ENCODE data around the gene PPP2R5D. TPM values are rescaled to one million over a fixed set of nuclear protein-coding genes. Genes with fewer than 3 reads are reported as not detected.
A peak's percentile ranks its signal among the peaks of the same experiment; 100 is the strongest.

The PPP2R5D gene
- total and polyA plus RNA-seq, 9 of the 15 experiments (the other 6 are each of a cell fraction or from before 2014, with no cell fraction given), result 1.3 to 96.1 (median 38.4) TPM

DNA sequence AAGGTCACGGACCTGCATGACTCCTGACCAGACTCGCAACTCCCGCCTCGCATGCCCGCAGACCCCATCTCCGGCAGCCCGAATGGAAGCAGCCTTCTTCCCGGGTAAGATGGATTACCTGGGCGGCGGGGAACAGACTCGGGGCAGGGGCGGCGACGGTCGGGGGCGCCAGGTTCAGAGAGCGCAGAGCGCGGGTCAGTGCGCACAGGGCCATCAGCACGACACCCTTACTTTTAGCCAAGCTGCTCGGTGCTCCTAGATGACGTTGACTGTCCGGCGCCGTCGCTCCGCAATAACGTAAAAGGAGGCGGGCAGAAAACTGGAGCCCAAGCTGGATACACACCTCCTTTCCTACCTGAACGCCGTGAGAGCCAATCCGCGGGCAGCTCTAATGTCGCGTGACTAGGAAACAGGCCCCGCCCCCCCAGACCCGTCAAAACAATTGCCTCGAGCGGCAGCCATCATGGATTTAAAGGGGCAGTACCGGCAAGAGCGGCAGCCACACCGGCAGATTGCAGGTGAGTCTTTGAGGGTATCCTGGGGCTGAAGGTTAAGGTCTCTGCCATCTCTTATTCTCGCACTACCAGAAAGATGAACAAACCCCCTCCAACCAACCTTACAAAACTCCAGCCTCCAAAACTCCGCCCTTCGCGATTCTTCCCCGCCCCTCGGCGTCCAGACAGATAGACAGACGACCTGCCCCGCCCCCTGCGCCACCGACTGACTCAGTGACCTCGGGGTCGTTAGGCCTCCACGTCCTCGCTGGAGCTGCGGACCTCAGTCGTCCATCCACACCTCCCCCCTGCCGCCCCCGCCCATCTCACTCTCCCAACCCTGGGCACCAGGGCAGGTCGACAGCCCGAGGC is 75.0 kb downstream of the PPP2R5D start, which contains the start of the genes KLC4 and MRPL2 (continued):
- TF ChIP-seq, protein P1, sequence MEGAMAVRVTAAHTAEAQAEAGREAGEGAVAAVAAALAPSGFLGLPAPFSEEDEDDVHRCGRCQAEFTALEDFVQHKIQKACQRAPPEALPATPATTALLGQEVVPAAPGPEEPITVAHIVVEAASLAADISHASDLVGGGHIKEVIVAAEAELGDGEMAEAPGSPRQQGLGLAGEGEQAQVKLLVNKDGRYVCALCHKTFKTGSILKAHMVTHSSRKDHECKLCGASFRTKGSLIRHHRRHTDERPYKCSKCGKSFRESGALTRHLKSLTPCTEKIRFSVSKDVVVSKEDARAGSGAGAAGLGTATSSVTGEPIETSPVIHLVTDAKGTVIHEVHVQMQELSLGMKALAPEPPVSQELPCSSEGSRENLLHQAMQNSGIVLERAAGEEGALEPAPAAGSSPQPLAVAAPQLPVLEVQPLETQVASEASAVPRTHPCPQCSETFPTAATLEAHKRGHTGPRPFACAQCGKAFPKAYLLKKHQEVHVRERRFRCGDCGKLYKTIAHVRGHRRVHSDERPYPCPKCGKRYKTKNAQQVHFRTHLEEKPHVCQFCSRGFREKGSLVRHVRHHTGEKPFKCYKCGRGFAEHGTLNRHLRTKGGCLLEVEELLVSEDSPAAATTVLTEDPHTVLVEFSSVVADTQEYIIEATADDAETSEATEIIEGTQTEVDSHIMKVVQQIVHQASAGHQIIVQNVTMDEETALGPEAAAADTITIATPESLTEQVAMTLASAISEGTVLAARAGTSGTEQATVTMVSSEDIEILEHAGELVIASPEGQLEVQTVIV (CRISPR knock-in tag; IDR thresholded peaks at IDR 0.05; ENCODE audit: borderline replicate concordance), result no peak
- no peak for TF ChIP-seq POLR3A (IDR thresholded peaks at IDR 0.05; ENCODE audit: borderline replicate concordance, extremely low read depth, insufficient read depth, insufficient read length)
- peak; percentile 94 for TF ChIP-seq ZBTB17 (CRISPR knock-in tag; IDR thresholded peaks at IDR 0.05)
- no peak for TF ChIP-seq MECOM (CRISPR knock-in tag; IDR thresholded peaks at IDR 0.05)
- TF ChIP-seq ZNF143 (CRISPR knock-in tag; IDR thresholded peaks at IDR 0.05), result no peak
- peak; percentile 17; the same call in 1 of the 2 replicates for TF ChIP-seq STAT5A (IDR thresholded peaks at IDR 0.05; ENCODE audit: borderline replicate concordance, low read length)
- TF ChIP-seq CBX8 (IDR thresholded peaks at IDR 0.05; ENCODE audit: borderline replicate concordance, extremely low read depth, low read depth, low read length, poor library complexity, severe bottlenecking), result no peak
- no peak for TF ChIP-seq GATAD2B (IDR thresholded peaks at IDR 0.05; ENCODE audit: borderline replicate concordance)
- no peak for TF ChIP-seq POLR2AphosphoS2 (IDR thresholded peaks at IDR 0.05; ENCODE audit: low read length)
- no peak for TF ChIP-seq ZNF583 (CRISPR knock-in tag; IDR thresholded peaks at IDR 0.05)
- TF ChIP-seq, protein P2, sequence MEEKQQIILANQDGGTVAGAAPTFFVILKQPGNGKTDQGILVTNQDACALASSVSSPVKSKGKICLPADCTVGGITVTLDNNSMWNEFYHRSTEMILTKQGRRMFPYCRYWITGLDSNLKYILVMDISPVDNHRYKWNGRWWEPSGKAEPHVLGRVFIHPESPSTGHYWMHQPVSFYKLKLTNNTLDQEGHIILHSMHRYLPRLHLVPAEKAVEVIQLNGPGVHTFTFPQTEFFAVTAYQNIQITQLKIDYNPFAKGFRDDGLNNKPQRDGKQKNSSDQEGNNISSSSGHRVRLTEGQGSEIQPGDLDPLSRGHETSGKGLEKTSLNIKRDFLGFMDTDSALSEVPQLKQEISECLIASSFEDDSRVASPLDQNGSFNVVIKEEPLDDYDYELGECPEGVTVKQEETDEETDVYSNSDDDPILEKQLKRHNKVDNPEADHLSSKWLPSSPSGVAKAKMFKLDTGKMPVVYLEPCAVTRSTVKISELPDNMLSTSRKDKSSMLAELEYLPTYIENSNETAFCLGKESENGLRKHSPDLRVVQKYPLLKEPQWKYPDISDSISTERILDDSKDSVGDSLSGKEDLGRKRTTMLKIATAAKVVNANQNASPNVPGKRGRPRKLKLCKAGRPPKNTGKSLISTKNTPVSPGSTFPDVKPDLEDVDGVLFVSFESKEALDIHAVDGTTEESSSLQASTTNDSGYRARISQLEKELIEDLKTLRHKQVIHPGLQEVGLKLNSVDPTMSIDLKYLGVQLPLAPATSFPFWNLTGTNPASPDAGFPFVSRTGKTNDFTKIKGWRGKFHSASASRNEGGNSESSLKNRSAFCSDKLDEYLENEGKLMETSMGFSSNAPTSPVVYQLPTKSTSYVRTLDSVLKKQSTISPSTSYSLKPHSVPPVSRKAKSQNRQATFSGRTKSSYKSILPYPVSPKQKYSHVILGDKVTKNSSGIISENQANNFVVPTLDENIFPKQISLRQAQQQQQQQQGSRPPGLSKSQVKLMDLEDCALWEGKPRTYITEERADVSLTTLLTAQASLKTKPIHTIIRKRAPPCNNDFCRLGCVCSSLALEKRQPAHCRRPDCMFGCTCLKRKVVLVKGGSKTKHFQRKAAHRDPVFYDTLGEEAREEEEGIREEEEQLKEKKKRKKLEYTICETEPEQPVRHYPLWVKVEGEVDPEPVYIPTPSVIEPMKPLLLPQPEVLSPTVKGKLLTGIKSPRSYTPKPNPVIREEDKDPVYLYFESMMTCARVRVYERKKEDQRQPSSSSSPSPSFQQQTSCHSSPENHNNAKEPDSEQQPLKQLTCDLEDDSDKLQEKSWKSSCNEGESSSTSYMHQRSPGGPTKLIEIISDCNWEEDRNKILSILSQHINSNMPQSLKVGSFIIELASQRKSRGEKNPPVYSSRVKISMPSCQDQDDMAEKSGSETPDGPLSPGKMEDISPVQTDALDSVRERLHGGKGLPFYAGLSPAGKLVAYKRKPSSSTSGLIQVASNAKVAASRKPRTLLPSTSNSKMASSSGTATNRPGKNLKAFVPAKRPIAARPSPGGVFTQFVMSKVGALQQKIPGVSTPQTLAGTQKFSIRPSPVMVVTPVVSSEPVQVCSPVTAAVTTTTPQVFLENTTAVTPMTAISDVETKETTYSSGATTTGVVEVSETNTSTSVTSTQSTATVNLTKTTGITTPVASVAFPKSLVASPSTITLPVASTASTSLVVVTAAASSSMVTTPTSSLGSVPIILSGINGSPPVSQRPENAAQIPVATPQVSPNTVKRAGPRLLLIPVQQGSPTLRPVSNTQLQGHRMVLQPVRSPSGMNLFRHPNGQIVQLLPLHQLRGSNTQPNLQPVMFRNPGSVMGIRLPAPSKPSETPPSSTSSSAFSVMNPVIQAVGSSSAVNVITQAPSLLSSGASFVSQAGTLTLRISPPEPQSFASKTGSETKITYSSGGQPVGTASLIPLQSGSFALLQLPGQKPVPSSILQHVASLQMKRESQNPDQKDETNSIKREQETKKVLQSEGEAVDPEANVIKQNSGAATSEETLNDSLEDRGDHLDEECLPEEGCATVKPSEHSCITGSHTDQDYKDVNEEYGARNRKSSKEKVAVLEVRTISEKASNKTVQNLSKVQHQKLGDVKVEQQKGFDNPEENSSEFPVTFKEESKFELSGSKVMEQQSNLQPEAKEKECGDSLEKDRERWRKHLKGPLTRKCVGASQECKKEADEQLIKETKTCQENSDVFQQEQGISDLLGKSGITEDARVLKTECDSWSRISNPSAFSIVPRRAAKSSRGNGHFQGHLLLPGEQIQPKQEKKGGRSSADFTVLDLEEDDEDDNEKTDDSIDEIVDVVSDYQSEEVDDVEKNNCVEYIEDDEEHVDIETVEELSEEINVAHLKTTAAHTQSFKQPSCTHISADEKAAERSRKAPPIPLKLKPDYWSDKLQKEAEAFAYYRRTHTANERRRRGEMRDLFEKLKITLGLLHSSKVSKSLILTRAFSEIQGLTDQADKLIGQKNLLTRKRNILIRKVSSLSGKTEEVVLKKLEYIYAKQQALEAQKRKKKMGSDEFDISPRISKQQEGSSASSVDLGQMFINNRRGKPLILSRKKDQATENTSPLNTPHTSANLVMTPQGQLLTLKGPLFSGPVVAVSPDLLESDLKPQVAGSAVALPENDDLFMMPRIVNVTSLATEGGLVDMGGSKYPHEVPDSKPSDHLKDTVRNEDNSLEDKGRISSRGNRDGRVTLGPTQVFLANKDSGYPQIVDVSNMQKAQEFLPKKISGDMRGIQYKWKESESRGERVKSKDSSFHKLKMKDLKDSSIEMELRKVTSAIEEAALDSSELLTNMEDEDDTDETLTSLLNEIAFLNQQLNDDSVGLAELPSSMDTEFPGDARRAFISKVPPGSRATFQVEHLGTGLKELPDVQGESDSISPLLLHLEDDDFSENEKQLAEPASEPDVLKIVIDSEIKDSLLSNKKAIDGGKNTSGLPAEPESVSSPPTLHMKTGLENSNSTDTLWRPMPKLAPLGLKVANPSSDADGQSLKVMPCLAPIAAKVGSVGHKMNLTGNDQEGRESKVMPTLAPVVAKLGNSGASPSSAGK (IDR thresholded peaks at IDR 0.05), result no peak
- no peak for TF ChIP-seq ZNF76 (CRISPR knock-in tag; IDR thresholded peaks at IDR 0.05; ENCODE audit: borderline replicate concordance)
- peak; percentile 74 for TF ChIP-seq HNRNPLL (IDR thresholded peaks at IDR 0.05; ENCODE audit: low read depth, low read length, poor library complexity, severe bottlenecking)

All from K562 (cell line).